Hepatocyte (in vitro differentiated cells): ENCODE results near the gene S100A14. TPM values are rescaled to one million over a fixed set of nuclear protein-coding genes. Genes with fewer than 3 reads are reported as not detected.

ENCODE experiments used
- DNase-seq: peaks from one replicate; pipeline ENCODE4 v3.0.0-alpha.2; 2016; ENCODE audit warnings: low spot score
- H2AFZ ChIP-seq: fragments of 200-600 bp; sonication (generic); 2 replicates; pipeline ENCODE4 v1.6.0; 2016; ENCODE audit warnings: antibody characterized with exemption, mild to moderate bottlenecking
- H3K27ac ChIP-seq: fragments of 200-600 bp; sonication (generic); 2 replicates; pipeline ENCODE4 v1.5.1; 2016; ENCODE audit warnings: mild to moderate bottlenecking
- H3K27me3 ChIP-seq: fragments of 200-600 bp; sonication (generic); 2 replicates; pipeline ENCODE4 v1.6.1; 2016
- H3K36me3 ChIP-seq: fragments of 200-600 bp; sonication (generic); replicated peaks from 2 replicates; pipeline ENCODE4 v1.5.1; 2016; ENCODE audit warnings: low read depth; ENCODE audit not compliant: insufficient read depth
- H3K4me1 ChIP-seq: fragments of 200-600 bp; sonication (generic); 2 replicates; pipeline ENCODE4 v1.5.1; 2016; ENCODE audit warnings: mild to moderate bottlenecking, moderate library complexity; ENCODE audit not compliant: insufficient read depth
- H3K4me2 ChIP-seq: fragments of 200-600 bp; sonication (generic); 2 replicates; pipeline ENCODE4 v1.6.0; 2016
- H3K4me3 ChIP-seq: fragments of 200-600 bp; sonication (generic); 2 replicates; pipeline ENCODE4 v1.5.1; 2016; ENCODE audit warnings: mild to moderate bottlenecking
- H3K79me2 ChIP-seq: fragments of 200-600 bp; sonication (generic); 2 replicates; pipeline ENCODE4 v1.6.0; 2017; ENCODE audit warnings: mild to moderate bottlenecking
- H3K9me2 ChIP-seq: fragments of 200-600 bp; sonication (generic); replicated peaks from 2 replicates; pipeline ENCODE4 v1.6.0; 2017; ENCODE audit warnings: mild to moderate bottlenecking; ENCODE audit not compliant: insufficient read depth
- H3K9me3 ChIP-seq: fragments of 200-600 bp; sonication (generic); 2 replicates; pipeline ENCODE4 v1.5.1; 2016; ENCODE audit warnings: low read depth, mild to moderate bottlenecking
- H4K20me1 ChIP-seq: fragments of 200-600 bp; sonication (generic); 2 replicates; pipeline ENCODE4 v1.6.0; 2016; ENCODE audit warnings: mild to moderate bottlenecking; ENCODE audit not compliant: insufficient read depth, poor library complexity, severe bottlenecking
- EZH2 ChIP-seq: fragments of 200-600 bp; sonication (generic); IDR thresholded peaks from 2 replicates; pipeline ENCODE4 v1.6.1; 2016; ENCODE audit warnings: antibody characterized with exemption, mild to moderate bottlenecking, borderline replicate concordance
- EZH2phosphoT487 ChIP-seq: fragments of 200-600 bp; sonication (generic); IDR thresholded peaks from one replicate; pipeline ENCODE4 v1.6.1; 2018; ENCODE audit warnings: antibody characterized with exemption, mild to moderate bottlenecking, low read depth, moderate library complexity; ENCODE audit not compliant: unreplicated experiment, severe bottlenecking
- WGBS: methylation state at CpG from one replicate; pipeline ENCODE4 v1.1.6; 2016; ENCODE audit warnings: low lambda C conversion rate; ENCODE audit errors: missing lambda C conversion rate; 5-methylcytosine and 5-hydroxymethylcytosine counted together
- polyA plus RNA-seq: library from polyadenylated mRNA; unstranded; fragments of >200 nt; fragmentation: Nextera tagmentation; extraction: Ambion mirVana; gene quantifications from 2 replicates; pipeline ENCODE4 v1.2.1, GENCODE V29; 2016
- total RNA-seq: library from RNA; depleted of rRNA; stranded (reverse); fragments of >200 nt; gene quantifications from 2 replicates; pipeline ENCODE4 v1.2.3, GENCODE V29; 2014
- TF ChIP-seq, protein P1 (sequence below): fragments of 200-600 bp; sonication (generic); IDR thresholded peaks from 2 replicates; pipeline ENCODE4 v1.5.1; 2016; ENCODE audit warnings: antibody characterized with exemption, mild to moderate bottlenecking; ENCODE audit not compliant: poor library complexity

The S100A14 gene
- total and polyA plus RNA-seq, 2 experiments from 2014 or later = 94.9 to 112 TPM

GRCh38 chr1:153610334-153610733 lies 5.8 kb downstream of the S100A14 start:
- peaks cover 34% of the 10 kb centered on the region for H3K79me2 ChIP-seq
- H3K9me3 ChIP-seq = no peaks in the 10 kb centered on the region
- no peak for DNase-seq
- H3K4me1 ChIP-seq = peaks cover 37% of the 10 kb centered on the region
- H3K4me2 ChIP-seq = peak overlapping the region; percentile 76
- no peak overlapping the region for H3K4me3 ChIP-seq
- H4K20me1 ChIP-seq = no peaks in the 10 kb centered on the region
- TF ChIP-seq EZH2 (no peak), EZH2phosphoT487 (no peak)
- TF ChIP-seq, protein P1, sequence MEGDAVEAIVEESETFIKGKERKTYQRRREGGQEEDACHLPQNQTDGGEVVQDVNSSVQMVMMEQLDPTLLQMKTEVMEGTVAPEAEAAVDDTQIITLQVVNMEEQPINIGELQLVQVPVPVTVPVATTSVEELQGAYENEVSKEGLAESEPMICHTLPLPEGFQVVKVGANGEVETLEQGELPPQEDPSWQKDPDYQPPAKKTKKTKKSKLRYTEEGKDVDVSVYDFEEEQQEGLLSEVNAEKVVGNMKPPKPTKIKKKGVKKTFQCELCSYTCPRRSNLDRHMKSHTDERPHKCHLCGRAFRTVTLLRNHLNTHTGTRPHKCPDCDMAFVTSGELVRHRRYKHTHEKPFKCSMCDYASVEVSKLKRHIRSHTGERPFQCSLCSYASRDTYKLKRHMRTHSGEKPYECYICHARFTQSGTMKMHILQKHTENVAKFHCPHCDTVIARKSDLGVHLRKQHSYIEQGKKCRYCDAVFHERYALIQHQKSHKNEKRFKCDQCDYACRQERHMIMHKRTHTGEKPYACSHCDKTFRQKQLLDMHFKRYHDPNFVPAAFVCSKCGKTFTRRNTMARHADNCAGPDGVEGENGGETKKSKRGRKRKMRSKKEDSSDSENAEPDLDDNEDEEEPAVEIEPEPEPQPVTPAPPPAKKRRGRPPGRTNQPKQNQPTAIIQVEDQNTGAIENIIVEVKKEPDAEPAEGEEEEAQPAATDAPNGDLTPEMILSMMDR = no peak
- H2AFZ ChIP-seq = no peak overlapping the region
- H3K27ac ChIP-seq = peak overlapping the region; percentile 93
- H3K36me3 ChIP-seq = no peaks in the 10 kb centered on the region
- no peaks in the 10 kb centered on the region for H3K9me2 ChIP-seq
- WGBS = 49% methylated on average over 4 of the region's 4 CpGs
- no peaks in the 10 kb centered on the region for H3K27me3 ChIP-seq

DNA sequence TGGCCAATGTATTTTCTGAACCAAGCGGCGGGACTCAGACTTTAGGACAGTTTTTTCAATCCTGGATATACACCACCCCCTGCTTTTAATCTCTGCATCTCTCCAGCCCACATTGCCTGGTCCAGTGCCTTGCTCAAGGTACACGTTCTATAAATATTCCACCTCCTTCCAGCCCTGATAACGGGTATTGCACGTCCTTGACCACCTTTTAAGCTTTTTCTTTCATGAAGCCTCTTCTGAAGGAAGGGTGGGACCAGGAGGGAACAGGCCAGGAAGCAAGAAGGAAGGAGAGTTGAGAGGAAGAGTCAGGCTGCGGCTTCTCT lies 6.6 kb downstream of the S100A14 start:
- no peaks in the 10 kb centered on the region for H3K9me3 ChIP-seq
- no peak overlapping the region for H2AFZ ChIP-seq
- H3K36me3 ChIP-seq = no peaks in the 10 kb centered on the region
- no peaks in the 10 kb centered on the region for H3K9me2 ChIP-seq
- no peaks in the 10 kb centered on the region for H3K27me3 ChIP-seq
- H3K4me2 ChIP-seq = peak overlapping the region; percentile 69
- H3K79me2 ChIP-seq = peaks cover 34% of the 10 kb centered on the region
- no peak overlapping the region for H3K4me3 ChIP-seq
- DNase-seq = no peak
- peaks cover 37% of the 10 kb centered on the region for H3K4me1 ChIP-seq
- no peaks in the 10 kb centered on the region for H4K20me1 ChIP-seq
- TF ChIP-seq EZH2 = no peak
- TF ChIP-seq, protein P1 = no peak
- TF ChIP-seq EZH2phosphoT487 = no peak
- WGBS = 67% methylated on average over 6 of the region's 6 CpGs
- H3K27ac ChIP-seq = peak overlapping the region; percentile 93

- no peaks in the 10 kb centered on the region for H4K20me1 ChIP-seq
- H3K4me1 ChIP-seq = peaks cover 34% of the 10 kb centered on the region
- no peaks in the 10 kb centered on the region for H3K27me3 ChIP-seq
- H3K27ac ChIP-seq = peak overlapping the region; percentile 93
- TF ChIP-seq, protein P1 = no peak
- TF ChIP-seq EZH2phosphoT487 (no peak), EZH2 (no peak)
- 44% methylated on average over 19 of the region's 19 CpGs for WGBS
- H3K4me3 ChIP-seq = no peak overlapping the region
- H3K4me2 ChIP-seq = peak overlapping the region; percentile 69
- no peaks in the 10 kb centered on the region for H3K9me2 ChIP-seq
- H3K36me3 ChIP-seq = no peaks in the 10 kb centered on the region
- no peaks in the 10 kb centered on the region for H3K9me3 ChIP-seq
- peak; percentile 79 for DNase-seq
- no peak overlapping the region for H2AFZ ChIP-seq
- H3K79me2 ChIP-seq = peaks cover 33% of the 10 kb centered on the region
Observed at GRCh38 chr1:153608742-153609584, 7.2 kb downstream of the S100A14 start.
